CD8-positive, alpha-beta memory T cell (primary cell): ENCODE data around the gene GMEB2. TPM values are rescaled to one million over a fixed set of nuclear protein-coding genes. Genes with fewer than 3 reads are reported as not detected.
"Not testable (repeated sequence)": the region's sequence is repeated elsewhere in the genome, so short reads cannot be mapped to it uniquely, and the experiment has no call there.

ENCODE experiments used
- CTCF ChIA-PET: fragments of 350-600 bp; sonication (Branson Sonifier 250); formaldehyde crosslinking; loops from one replicate; lab custom pipeline; 2021; ENCODE audit warnings: antibody characterized with exemption; lab: Charles Lee
- POLR2A ChIA-PET: fragments of 350-600 bp; sonication (Branson Sonifier 250); formaldehyde crosslinking; loops from one replicate; lab custom pipeline; 2021; ENCODE audit warnings: antibody characterized with exemption; lab: Charles Lee
- DNase-seq, 5 donors: peaks; one replicate each; pipeline versions ENCODE4 v3.0.0 to v3.0.0-alpha.2; 2020 to 2022; ENCODE audit warnings: mixed read lengths in 1 of 5
- H3K27ac ChIP-seq: one replicate; pipeline ENCODE4 v1.7.0; 2013; ENCODE audit warnings: low read depth, mild to moderate bottlenecking, low read length, moderate library complexity
- H3K27me3 ChIP-seq: 2 replicates; pipeline ENCODE4 v1.7.0; 2013; ENCODE audit warnings: low read length, mild to moderate bottlenecking; ENCODE audit not compliant: insufficient read depth, poor library complexity, severe bottlenecking
- H3K36me3 ChIP-seq: 2 replicates; pipeline ENCODE4 v1.7.0; 2013; ENCODE audit warnings: mild to moderate bottlenecking, low read length, moderate library complexity; ENCODE audit not compliant: insufficient read depth
- H3K4me1 ChIP-seq: 2 replicates; pipeline ENCODE4 v1.7.0; 2013; ENCODE audit warnings: mild to moderate bottlenecking, low read length, moderate library complexity; ENCODE audit not compliant: insufficient read depth
- H3K4me3 ChIP-seq: 2 replicates; pipeline ENCODE4 v1.7.0; 2013; ENCODE audit warnings: mild to moderate bottlenecking, low read length
- H3K9me3 ChIP-seq: 2 replicates; pipeline ENCODE4 v1.7.0; 2013; ENCODE audit warnings: mild to moderate bottlenecking, low read length
- H3K27ac Mint-ChIP-seq, 8 donors: one replicate each; pipeline ENCODE4 v1.8.0; 2020 to 2021; ENCODE audit warnings: mixed read lengths in 8 of 8, mild to moderate bottlenecking in 6 of 8, inconsistent platforms in 3 of 8, moderate library complexity in 3 of 8
- H3K27me3 Mint-ChIP-seq, 2 donors: one replicate each; pipeline ENCODE4 v1.8.0; 2020 to 2021; ENCODE audit warnings: mixed read lengths in 2 of 2, mild to moderate bottlenecking in 1 of 2, moderate library complexity in 1 of 2
- H3K36me3 Mint-ChIP-seq, 3 donors: one replicate each; pipeline ENCODE4 v1.8.0; 2020 to 2021; ENCODE audit warnings: mixed read lengths in 3 of 3, inconsistent platforms in 1 of 3, mild to moderate bottlenecking in 1 of 3
- H3K4me1 Mint-ChIP-seq, 3 donors: one replicate each; pipeline ENCODE4 v1.8.0; 2020 to 2021; ENCODE audit warnings: mixed read lengths in 3 of 3, inconsistent platforms in 1 of 3, mild to moderate bottlenecking in 1 of 3
- H3K4me3 Mint-ChIP-seq, 7 donors: one replicate each; pipeline ENCODE4 v1.8.0; 2020 to 2021; ENCODE audit warnings: mixed read lengths in 7 of 7, mild to moderate bottlenecking in 6 of 7, moderate library complexity in 4 of 7, inconsistent platforms in 2 of 7
- H3K9me3 Mint-ChIP-seq, 5 donors: one replicate each; pipeline ENCODE4 v1.8.0; 2020 to 2022; ENCODE audit warnings: mixed read lengths in 5 of 5, mild to moderate bottlenecking in 3 of 5, moderate library complexity in 2 of 5, inconsistent platforms in 1 of 5
- polyA plus RNA-seq: library from polyadenylated mRNA; unstranded; fragments of 300-500 nt; fragmentation: Illumina TruSeq; gene quantifications from one replicate; pipeline ENCODE4 v1.2.3, GENCODE V29; 2021
- total RNA-seq, 2 experiments: library from RNA; stranded (reverse); gene quantifications; one replicate each; pipeline ENCODE4 v1.2.3, GENCODE V29; 2021

The GMEB2 gene
- total and polyA plus RNA-seq, 3 experiments from 2014 or later = 14.3 to 15.5 (median 14.8) TPM

DNA sequence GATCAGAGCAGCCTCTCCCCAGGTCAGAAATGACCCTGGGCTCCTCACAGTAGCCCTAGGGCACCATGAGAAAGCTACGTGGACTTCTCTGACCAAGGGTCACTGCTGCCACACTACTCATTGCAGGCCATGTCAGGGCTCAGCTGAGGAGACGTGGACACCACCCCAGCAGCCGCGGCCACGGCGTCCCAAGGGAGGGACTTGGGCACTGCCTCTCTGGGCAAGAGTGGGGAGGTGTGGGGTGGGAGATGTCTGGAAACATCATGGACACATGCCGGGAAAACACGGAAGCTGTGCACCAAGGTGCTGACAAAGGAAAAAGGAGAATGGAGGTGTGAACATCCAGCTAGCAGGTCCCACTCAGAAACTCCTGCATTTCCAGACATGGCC lies 9.0 kb downstream of the GMEB2 start:
- DNase-seq = no peak
- H3K27ac ChIP-seq = no peak overlapping the region
- peaks cover 16% of the 10 kb centered on the region for H3K36me3 ChIP-seq
- Mint-ChIP-seq H3K27ac (no peak overlapping the region), H3K27me3 (no peaks in the 10 kb centered on the region), H3K4me1 (peaks cover 17 to 25% (median 20%) of the 10 kb centered on the region in 3 donors), H3K9me3 (no peaks in the 10 kb centered on the region), H3K36me3 (peaks cover 2 to 63% (median 3%) of the 10 kb centered on the region in 3 donors), H3K4me3 (no peak overlapping the region)
- H3K4me1 ChIP-seq = peaks cover 5% of the 10 kb centered on the region
- H3K9me3 ChIP-seq = no peaks in the 10 kb centered on the region
- no peak overlapping the region for H3K4me3 ChIP-seq
- ChIA-PET CTCF (interaction anchor here (1.0 to 2.1 kb wide), 3 partner anchors 18 to 90 kb away, joined by 3 to 14 read pairs (median 3); partner anchors contain the start of genes ARFRP1 and ZGPAT), POLR2A (interaction anchor here (1.4 kb wide), 1 partner anchor 9 kb away, joined by 4 read pairs; the partner anchor contains the start of gene GMEB2)
- no peaks in the 10 kb centered on the region for H3K27me3 ChIP-seq

DNA sequence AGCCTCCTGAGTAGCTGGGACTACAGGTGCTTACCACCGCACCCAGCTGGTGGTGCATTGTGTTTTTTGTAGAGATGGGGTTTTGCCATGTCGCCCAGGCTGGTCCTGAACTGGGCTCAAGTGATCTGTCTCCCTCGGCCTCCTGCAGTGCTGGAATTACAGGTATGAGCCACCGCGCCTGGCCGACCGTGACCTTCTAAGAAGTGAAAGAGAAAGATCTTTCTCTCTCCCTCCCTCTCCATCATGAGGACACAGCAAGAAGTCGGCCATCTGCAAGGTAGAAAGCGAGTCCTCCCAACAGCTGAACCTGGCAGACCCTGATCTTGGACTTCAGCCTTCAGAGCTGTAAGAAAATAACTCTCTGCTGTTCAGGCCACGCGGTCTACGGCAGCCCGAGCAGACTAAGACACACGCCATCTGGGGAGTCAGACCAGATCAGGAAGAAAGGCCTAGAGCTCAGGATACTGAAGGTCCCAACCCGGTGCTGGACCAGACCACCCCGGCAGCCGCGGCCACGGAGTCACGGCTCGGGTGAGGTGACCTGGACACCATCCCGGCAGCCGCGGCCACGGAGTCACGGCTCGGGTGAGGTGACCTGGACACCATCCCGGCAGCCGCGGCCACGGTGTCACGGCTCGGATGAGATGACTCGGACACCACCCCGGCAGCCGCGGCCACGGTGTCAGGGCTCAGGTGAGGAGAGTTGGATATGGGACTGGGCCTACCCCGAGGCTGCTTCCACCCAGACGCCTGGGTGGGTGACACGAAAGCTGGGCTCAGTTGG lies 9.6 kb downstream of the GMEB2 start:
- POLR2A ChIA-PET = no interaction called here

DNA sequence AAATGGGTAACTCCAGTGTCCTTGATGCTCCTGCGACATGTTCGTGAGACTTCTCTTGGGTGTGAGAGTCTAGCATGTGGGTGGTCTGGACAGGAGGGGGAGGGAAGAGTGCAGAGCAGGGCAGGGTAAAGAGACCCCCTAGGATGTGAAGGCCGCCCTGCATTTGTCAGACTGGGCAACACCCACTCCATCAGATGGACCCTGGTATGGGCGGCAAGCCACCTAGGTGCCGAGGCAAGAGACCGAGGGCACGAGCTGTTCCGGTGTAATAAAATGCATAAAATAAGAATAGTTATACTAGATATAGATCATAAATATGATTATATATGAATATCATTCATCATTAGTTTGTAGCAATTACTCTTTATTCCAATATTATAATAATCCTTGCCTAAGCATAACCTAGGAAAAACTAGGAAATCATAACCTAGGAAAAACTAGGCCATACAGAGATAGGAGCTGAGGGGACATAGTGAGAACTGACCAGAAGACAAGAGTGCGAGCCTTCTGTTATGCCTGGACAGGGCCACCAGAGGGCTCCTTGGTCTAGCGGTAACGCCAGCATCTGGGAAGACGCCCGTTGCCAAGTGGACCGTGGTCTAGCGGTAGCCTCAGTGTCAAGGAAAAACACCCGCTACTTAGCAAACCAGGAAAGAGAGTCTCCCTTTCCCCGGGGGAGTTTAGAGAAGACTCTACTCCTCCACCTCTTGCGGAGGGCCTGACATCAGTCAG lies 12.9 kb downstream of the GMEB2 start:
- CTCF ChIA-PET = interaction anchor here (1.4 to 2.3 kb wide), 3 partner anchors 24 to 76 kb away, joined by 3 to 11 read pairs (median 4); partner anchors contain the start of gene PTK6
- H3K27ac Mint-ChIP-seq = peak overlapping the region in 1 of 8 donors; percentile 74
- DNase-seq, H3K9me3 Mint-ChIP-seq, H3K27me3 ChIP-seq, H3K4me3 ChIP-seq, POLR2A ChIA-PET, H3K9me3 ChIP-seq, H3K27me3 Mint-ChIP-seq, H3K4me1 ChIP-seq, H3K4me3 Mint-ChIP-seq, H3K27ac ChIP-seq, H3K4me1 Mint-ChIP-seq: not testable (repeated sequence)
- peaks cover 17% of the 10 kb centered on the region for H3K36me3 ChIP-seq
- peaks cover 2 to 58% (median 3%) of the 10 kb centered on the region in 3 donors for H3K36me3 Mint-ChIP-seq

More for the DNA sequence above, 9.6 kb downstream of the GMEB2 start:
- DNase-seq = no peak
- no peak overlapping the region for H3K4me3 Mint-ChIP-seq
- peaks cover 16% of the 10 kb centered on the region for H3K36me3 ChIP-seq
- peaks cover 2 to 60% (median 3%) of the 10 kb centered on the region in 3 donors for H3K36me3 Mint-ChIP-seq
- H3K4me1 ChIP-seq = peaks cover 5% of the 10 kb centered on the region
- H3K4me3 ChIP-seq = no peak overlapping the region
- no peak overlapping the region for H3K27ac ChIP-seq
- H3K27me3 ChIP-seq = no peaks in the 10 kb centered on the region
- no peaks in the 10 kb centered on the region for H3K9me3 ChIP-seq
- no peak overlapping the region for H3K27ac Mint-ChIP-seq
- CTCF ChIA-PET = interaction anchor here (0.6 to 2.1 kb wide), 5 partner anchors 10 to 90 kb away, joined by 3 to 14 read pairs (median 3); partner anchors contain the start of genes ARFRP1, GMEB2, PTK6 and ZGPAT
- H3K4me1 Mint-ChIP-seq = peaks cover 12 to 20% (median 15%) of the 10 kb centered on the region in 3 donors
- H3K9me3 Mint-ChIP-seq = no peaks in the 10 kb centered on the region
- H3K27me3 Mint-ChIP-seq = no peaks in the 10 kb centered on the region

DNA sequence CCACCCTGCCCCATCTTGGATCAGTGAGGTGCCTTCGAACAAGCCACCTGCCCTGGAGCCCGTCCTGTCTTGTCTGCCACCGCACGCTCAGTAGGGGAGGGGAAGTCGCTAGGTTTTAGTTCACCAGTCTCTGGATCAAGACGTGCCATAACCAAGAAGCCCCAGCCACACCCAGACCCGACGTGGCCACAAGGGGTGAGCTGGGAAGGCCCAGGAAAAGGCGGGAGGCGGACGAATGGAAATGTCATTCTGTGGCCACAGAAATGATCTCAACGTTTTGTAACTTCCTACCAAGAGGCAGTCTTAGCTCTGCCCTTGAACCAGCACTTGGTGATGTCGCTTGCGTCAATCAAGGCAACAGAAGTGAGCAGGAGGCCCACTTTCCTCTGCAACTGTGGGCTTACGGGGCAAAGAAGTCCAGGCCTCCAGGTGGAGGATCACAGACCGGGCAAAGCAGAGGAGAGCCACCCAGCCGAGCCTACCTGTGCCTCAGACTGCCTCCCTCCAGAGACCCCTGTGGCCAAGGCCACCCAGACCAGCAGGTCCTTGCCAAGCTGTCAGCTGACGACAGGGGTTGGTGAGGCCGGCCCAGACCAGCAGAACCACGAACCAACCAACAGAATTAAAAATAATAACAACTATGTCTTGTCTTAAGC lies 14.5 kb downstream of the GMEB2 start:
- Histone ChIP-seq H3K27ac (no peak overlapping the region), H3K36me3 (peaks cover 4% of the 10 kb centered on the region), H3K9me3 (no peaks in the 10 kb centered on the region), H3K4me3 (no peak overlapping the region), H3K4me1 (no peaks in the 10 kb centered on the region), H3K27me3 (no peaks in the 10 kb centered on the region)
- Mint-ChIP-seq H3K9me3 (no peaks in the 10 kb centered on the region), H3K4me3 (no peak overlapping the region), H3K4me1 (peaks cover 3 to 8% (median 4%) of the 10 kb centered on the region in 3 donors), H3K27ac (no peak overlapping the region), H3K27me3 (no peaks in the 10 kb centered on the region), H3K36me3 (peaks cover 0 to 44% (median 2%) of the 10 kb centered on the region in 3 donors)
- CTCF ChIA-PET = interaction anchor here (1.4 to 1.5 kb wide), 2 partner anchors 26 to 75 kb away, joined by 3 to 4 read pairs; partner anchors contain the start of gene PTK6
- no peak for DNase-seq
- POLR2A ChIA-PET = no interaction called here

DNA sequence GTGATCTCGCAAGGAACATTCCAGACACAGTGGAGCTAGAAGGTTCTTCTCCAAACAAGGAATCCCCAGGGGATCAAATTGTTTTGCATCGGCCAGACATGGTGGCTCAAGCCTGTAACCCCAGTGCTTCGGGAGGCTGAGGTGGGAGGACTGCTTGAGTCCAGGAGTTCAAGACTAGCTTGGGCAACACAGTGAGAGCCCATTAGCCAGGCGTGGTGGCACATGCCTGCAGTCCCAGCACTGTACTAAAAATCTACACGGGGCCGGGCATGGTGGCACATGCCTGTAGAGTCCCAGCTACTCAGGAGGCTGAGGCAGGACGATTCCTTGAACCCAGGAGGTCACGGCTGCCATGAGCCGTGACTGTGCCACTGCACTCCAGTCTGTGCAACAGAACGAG lies 15.3 kb downstream of the GMEB2 start:
- no peak for DNase-seq
- no peak overlapping the region for H3K4me3 Mint-ChIP-seq
- Histone ChIP-seq H3K9me3 (no peaks in the 10 kb centered on the region), H3K27me3 (no peaks in the 10 kb centered on the region), H3K4me1 (no peaks in the 10 kb centered on the region), H3K4me3 (no peak overlapping the region), H3K27ac (no peak overlapping the region), H3K36me3 (peaks cover 4% of the 10 kb centered on the region)
- peaks cover 0 to 37% (median 2%) of the 10 kb centered on the region in 3 donors for H3K36me3 Mint-ChIP-seq
- H3K27ac Mint-ChIP-seq = no peak overlapping the region
- H3K27me3 Mint-ChIP-seq = no peaks in the 10 kb centered on the region
- no peaks in the 10 kb centered on the region for H3K9me3 Mint-ChIP-seq
- ChIA-PET POLR2A (no interaction called here), CTCF (interaction anchor here (0.8 kb wide), 1 partner anchor 31 kb away, joined by 3 read pairs; no protein-coding TSS in a partner anchor)
- H3K4me1 Mint-ChIP-seq = peaks cover 4 to 8% (median 6%) of the 10 kb centered on the region in 3 donors

DNA sequence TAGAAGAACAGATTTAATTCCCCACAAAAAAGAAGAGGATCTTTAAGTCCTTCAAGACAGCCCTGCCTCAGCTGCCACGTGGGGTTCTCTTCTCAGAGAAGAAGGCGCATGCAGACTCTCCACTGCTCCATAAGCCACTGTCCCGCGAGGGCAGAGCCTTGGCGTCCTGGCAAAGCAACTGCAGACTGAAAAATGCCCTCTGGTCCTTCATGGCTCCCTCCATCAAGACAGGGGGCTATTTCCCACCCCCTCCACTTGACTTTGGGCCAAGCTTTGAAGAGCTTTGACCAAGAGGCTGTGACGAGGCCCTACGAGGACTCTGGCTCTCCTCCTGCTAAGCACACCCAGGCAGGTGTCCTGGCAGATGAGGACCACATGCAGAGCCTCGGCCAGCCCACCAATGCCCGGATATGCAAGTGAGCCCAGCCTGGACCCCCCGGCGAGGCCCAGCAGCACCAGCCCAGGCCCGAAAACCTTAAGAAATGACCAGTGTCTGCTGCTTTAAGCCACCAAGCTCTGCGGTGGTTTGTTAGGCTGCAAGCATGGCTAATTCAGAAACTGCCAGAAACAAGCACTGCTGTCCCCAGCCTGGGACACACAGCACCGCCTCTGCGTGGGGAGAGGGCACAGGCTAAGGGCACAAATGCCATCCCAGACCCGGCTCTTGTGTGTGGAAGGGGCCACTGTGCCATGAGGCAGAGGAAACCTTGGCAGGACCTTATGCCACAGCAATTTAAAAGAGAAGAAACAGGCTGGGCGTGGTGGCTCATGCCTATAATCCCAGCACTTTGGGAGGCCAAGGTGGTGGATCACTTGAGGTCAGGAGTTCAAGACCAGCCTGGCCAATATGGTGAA lies 16.1 kb downstream of the GMEB2 start:
- Histone ChIP-seq H3K4me1 (no peaks in the 10 kb centered on the region), H3K27ac (no peak overlapping the region), H3K9me3 (no peaks in the 10 kb centered on the region), H3K36me3 (peaks cover 4% of the 10 kb centered on the region), H3K27me3 (no peaks in the 10 kb centered on the region), H3K4me3 (no peak overlapping the region)
- Mint-ChIP-seq H3K4me1 (peaks cover 4 to 8% (median 6%) of the 10 kb centered on the region in 3 donors), H3K4me3 (no peak overlapping the region), H3K27me3 (no peaks in the 10 kb centered on the region), H3K27ac (peak overlapping the region in 1 of 8 donors; percentile 75), H3K9me3 (no peaks in the 10 kb centered on the region), H3K36me3 (peaks cover 0 to 32% (median 2%) of the 10 kb centered on the region in 3 donors)
- no peak for DNase-seq
- POLR2A ChIA-PET = no interaction called here
- CTCF ChIA-PET = interaction anchor here (0.8 kb wide), 1 partner anchor 32 kb away, joined by 3 read pairs; no protein-coding TSS in a partner anchor

DNA sequence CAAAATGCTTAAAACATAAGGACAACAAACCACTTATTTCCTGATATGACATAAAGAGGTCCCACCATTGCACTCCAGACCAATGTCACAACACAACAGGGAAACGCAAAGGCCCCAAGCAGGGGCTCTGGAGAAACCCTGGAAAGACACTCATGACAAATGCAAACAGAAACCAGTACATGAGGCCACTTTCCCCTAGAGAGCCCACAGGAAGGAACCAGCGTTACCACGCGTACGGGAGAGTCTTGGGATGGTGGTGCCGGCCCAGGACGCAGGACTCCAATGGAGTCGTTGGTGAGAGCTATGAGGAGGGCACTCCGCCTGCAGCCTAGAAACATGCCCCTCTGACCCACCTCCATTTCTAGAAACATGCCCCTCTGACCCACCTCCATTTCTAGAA lies 20.2 kb downstream of the GMEB2 start:
- Histone ChIP-seq H3K4me1 (no peaks in the 10 kb centered on the region), H3K9me3 (no peaks in the 10 kb centered on the region), H3K4me3 (no peak overlapping the region), H3K36me3 (peaks cover 22% of the 10 kb centered on the region), H3K27ac (no peak overlapping the region), H3K27me3 (no peaks in the 10 kb centered on the region)
- ChIA-PET CTCF (no interaction called here), POLR2A (no interaction called here)
- Mint-ChIP-seq H3K27me3 (no peaks in the 10 kb centered on the region), H3K27ac (peak overlapping the region in 2 of 8 donors; percentile 21 to 72), H3K4me1 (peaks cover 0 to 4% (median 3%) of the 10 kb centered on the region in 3 donors), H3K9me3 (peaks cover 0 to 2% (median 0%) of the 10 kb centered on the region in 5 donors), H3K4me3 (no peak overlapping the region), H3K36me3 (peaks cover 5 to 28% (median 7%) of the 10 kb centered on the region in 3 donors)
- DNase-seq = no peak
